Liver (tissue), 9 donors: ENCODE data around the gene NKAIN1. TPM values are rescaled to one million over a fixed set of nuclear protein-coding genes. Genes with fewer than 3 reads are reported as not detected.

ENCODE experiments used
- DNase-seq: peaks from one replicate; pipeline ENCODE4 v3.0.0-alpha.2; 2017; ENCODE audit warnings: low spot score
- H3K27ac ChIP-seq, 2 donors: one replicate each; pipeline ENCODE4 v1.7.0; 2013; ENCODE audit warnings: inconsistent platforms in 2 of 2, low read length in 2 of 2, control low read depth in 1 of 2, low read depth in 1 of 2, mild to moderate bottlenecking in 1 of 2
- H3K27me3 ChIP-seq, 4 donors: one replicate each; pipeline versions ENCODE4 v1.6.1 to v1.7.0; 2013; ENCODE audit warnings: low read length in 3 of 4, inconsistent platforms in 1 of 4, mild to moderate bottlenecking in 1 of 4, moderate library complexity in 1 of 4; ENCODE audit not compliant: control insufficient read depth in 4 of 4, insufficient read depth in 4 of 4
- H3K36me3 ChIP-seq, 4 donors: one replicate each; pipeline versions ENCODE4 v1.6.1 to v1.7.0; 2013; ENCODE audit warnings: low read length in 3 of 4, mild to moderate bottlenecking in 3 of 4, low read depth in 1 of 4, moderate library complexity in 1 of 4; ENCODE audit not compliant: control insufficient read depth in 4 of 4, insufficient read depth in 3 of 4
- H3K4me1 ChIP-seq, 4 donors: one replicate each; pipeline versions ENCODE4 v1.6.1 to v1.7.0; 2013; ENCODE audit warnings: low read length in 3 of 4, mild to moderate bottlenecking in 3 of 4, moderate library complexity in 1 of 4; ENCODE audit not compliant: control insufficient read depth in 4 of 4, insufficient read depth in 4 of 4
- H3K4me3 ChIP-seq, 3 donors: one replicate each; pipeline versions ENCODE4 v1.6.1 to v1.7.0; 2013; ENCODE audit warnings: low read length in 3 of 3, control low read depth in 1 of 3, low read depth in 1 of 3, mild to moderate bottlenecking in 1 of 3
- H3K9ac ChIP-seq, 2 donors: one replicate each; pipeline ENCODE4 v1.7.0; 2013; ENCODE audit warnings: low read length in 2 of 2, mild to moderate bottlenecking in 2 of 2, moderate library complexity in 2 of 2, control low read depth in 1 of 2, low read depth in 1 of 2
- H3K9me3 ChIP-seq, 4 donors: one replicate each; pipeline versions ENCODE4 v1.6.1 to v1.7.0; 2013; ENCODE audit warnings: low read length in 3 of 4; ENCODE audit not compliant: control insufficient read depth in 4 of 4
- EGR1 ChIP-seq, 2 donors: IDR thresholded peaks; 2 replicates each; pipeline ENCODE4 v1.6.1; 2016 to 2018; ENCODE audit warnings: antibody characterized with exemption in 2 of 2, low read depth in 2 of 2
- FOXA1 ChIP-seq: IDR thresholded peaks from 2 replicates; pipeline ENCODE4 v1.6.1; 2016; ENCODE audit warnings: antibody characterized with exemption
- FOXA2 ChIP-seq: IDR thresholded peaks from 2 replicates; pipeline ENCODE4 v1.6.1; 2016; ENCODE audit warnings: antibody characterized with exemption
- GABPA ChIP-seq, 2 donors: IDR thresholded peaks in 1 of 2; conservative IDR thresholded peaks in 1 of 2; 2 replicates each; pipeline ENCODE4 v1.6.1; 2016; ENCODE audit warnings: antibody characterized with exemption in 2 of 2, mild to moderate bottlenecking in 1 of 2, moderate library complexity in 1 of 2
- HNF4A ChIP-seq, 2 donors: conservative IDR thresholded peaks; 2 replicates each; pipeline ENCODE4 v1.6.1; 2016; ENCODE audit warnings: antibody characterized with exemption in 2 of 2, mild to moderate bottlenecking in 2 of 2
- HNF4G ChIP-seq: IDR thresholded peaks from 2 replicates; pipeline ENCODE4 v1.6.1; 2016; ENCODE audit warnings: antibody characterized with exemption
- JUND ChIP-seq, 2 donors: IDR thresholded peaks; 2 replicates each; pipeline ENCODE4 v1.6.1; 2016; ENCODE audit warnings: antibody characterized with exemption in 2 of 2
- NR2F2 ChIP-seq: IDR thresholded peaks from 2 replicates; pipeline ENCODE4 v1.6.1; 2016; ENCODE audit warnings: antibody characterized with exemption
- RAD21 ChIP-seq, 2 donors: IDR thresholded peaks; 2 replicates each; pipeline ENCODE4 v1.6.1; 2016; ENCODE audit warnings: antibody characterized with exemption in 2 of 2, mild to moderate bottlenecking in 2 of 2
- RXRA ChIP-seq, 2 donors: IDR thresholded peaks; 2 replicates each; pipeline ENCODE4 v1.6.1; 2017 to 2018; ENCODE audit warnings: antibody characterized with exemption in 2 of 2, mild to moderate bottlenecking in 1 of 2
- SP1 ChIP-seq: IDR thresholded peaks from 2 replicates; pipeline ENCODE4 v1.6.1; 2018; ENCODE audit warnings: antibody characterized with exemption, mild to moderate bottlenecking
- TAF1 ChIP-seq: conservative IDR thresholded peaks from 2 replicates; pipeline ENCODE4 v1.6.1; 2016; ENCODE audit warnings: antibody characterized with exemption, mild to moderate bottlenecking
- YY1 ChIP-seq: IDR thresholded peaks from 2 replicates; pipeline ENCODE4 v1.6.1; 2016; ENCODE audit warnings: antibody characterized with exemption, mild to moderate bottlenecking
- WGBS: extraction: QIAGEN DNeasy Blood & Tissue Kit; methylation state at CpG from one replicate; pipeline ENCODE4 v1.1.7; 2013; 5-methylcytosine and 5-hydroxymethylcytosine counted together
- polyA plus RNA-seq, 2 donors: library from polyadenylated mRNA; stranded (reverse) in 1 of 2; unstranded in 1 of 2; fragments of 200-250 nt in 1 of 2; fragments of >200 nt in 1 of 2; fragmentation: Nextera tagmentation in 1 of 2; extraction: Ambion mirVana in 1 of 2; gene quantifications; one replicate each; pipeline versions ENCODE4 v1.2.1 to v1.2.3, GENCODE V29; 2013 to 2015
- total RNA-seq, 2 donors: library from RNA; depleted of rRNA; stranded (reverse); fragments of >200 nt; gene quantifications; one replicate each; pipeline ENCODE4 v1.2.3, GENCODE V29; 2014
- TF ChIP-seq, protein P1 (sequence below): IDR thresholded peaks from 2 replicates; pipeline ENCODE4 v1.6.1; 2016; ENCODE audit warnings: antibody characterized with exemption
- TF ChIP-seq, protein P2 (sequence below): fragments of 150-350 bp; IDR thresholded peaks from 2 replicates; pipeline ENCODE4 v1.5.1; 2017; ENCODE audit warnings: improper control_type of control experiment, low read depth, low read length; ENCODE audit not compliant: missing input control
- TF ChIP-seq, protein P3 (sequence below): IDR thresholded peaks from 2 replicates; pipeline ENCODE4 v1.6.1; 2016; ENCODE audit warnings: antibody characterized with exemption
- TF ChIP-seq, protein P4 (sequence below): IDR thresholded peaks from 2 replicates; pipeline ENCODE4 v1.6.1; 2016; ENCODE audit warnings: antibody characterized with exemption
- TF ChIP-seq, protein P5 (sequence below): IDR thresholded peaks from 2 replicates; pipeline ENCODE4 v1.6.1; 2016; ENCODE audit warnings: antibody characterized with exemption, mild to moderate bottlenecking
- donor health status: healthy.
- donor health status: healthy.
- donor health status: healthy.
- donor health status: healthy.
- donor health status: healthy.

The NKAIN1 gene
- total and polyA plus RNA-seq, 4 donors, result not detected

DNA sequence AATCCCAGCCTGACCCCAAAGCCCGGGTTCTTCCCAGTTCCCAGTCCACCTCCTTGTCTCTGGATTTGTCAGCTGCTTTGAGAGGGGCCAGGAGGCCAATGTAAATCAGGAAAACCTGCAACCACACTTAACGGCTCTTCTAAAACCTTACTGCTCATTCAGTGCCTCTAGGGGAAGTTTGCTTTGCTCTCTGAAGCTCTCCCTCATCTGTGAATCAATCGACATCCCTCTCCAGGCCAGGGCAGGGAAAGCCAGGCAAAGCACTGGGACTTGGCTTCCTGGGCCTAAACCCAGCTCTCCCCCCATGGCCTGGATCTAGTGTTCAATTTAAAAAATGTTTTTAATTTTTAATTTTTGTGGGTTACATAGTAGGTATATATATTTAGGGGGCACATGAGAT, 9.3 kb downstream of the NKAIN1 start:
- Histone ChIP-seq H3K9me3 (no peaks in the 10 kb centered on the region), H3K9ac (no peak overlapping the region), H3K27ac (no peak overlapping the region), H3K36me3 (no peaks in the 10 kb centered on the region), H3K27me3 (no peaks in the 10 kb centered on the region), H3K4me3 (no peak overlapping the region), H3K4me1 (no peaks in the 10 kb centered on the region)
- DNase-seq, result no peak
- 75% methylated on average over 3 of the region's 3 CpGs for WGBS
- TF ChIP-seq SP1 (no peak), NR2F2 (no peak), EGR1 (IDR thresholded peaks at IDR 0.05; ENCODE audit: low read depth in 2 of 2) (no peak), HNF4G (no peak), RAD21 (IDR thresholded peaks at IDR 0.05) (no peak), FOXA2 (no peak), RXRA (IDR thresholded peaks at IDR 0.05) (no peak), TAF1 (no peak), FOXA1 (no peak), GABPA (IDR thresholded peaks at IDR 0.05 in 1 of 2, conservative IDR thresholded peaks at IDR 0.05 in 1 of 2) (no peak), YY1 (no peak)
- TF ChIP-seq, protein P1, sequence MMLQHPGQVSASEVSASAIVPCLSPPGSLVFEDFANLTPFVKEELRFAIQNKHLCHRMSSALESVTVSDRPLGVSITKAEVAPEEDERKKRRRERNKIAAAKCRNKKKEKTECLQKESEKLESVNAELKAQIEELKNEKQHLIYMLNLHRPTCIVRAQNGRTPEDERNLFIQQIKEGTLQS, result no peak
- TF ChIP-seq, protein P2, sequence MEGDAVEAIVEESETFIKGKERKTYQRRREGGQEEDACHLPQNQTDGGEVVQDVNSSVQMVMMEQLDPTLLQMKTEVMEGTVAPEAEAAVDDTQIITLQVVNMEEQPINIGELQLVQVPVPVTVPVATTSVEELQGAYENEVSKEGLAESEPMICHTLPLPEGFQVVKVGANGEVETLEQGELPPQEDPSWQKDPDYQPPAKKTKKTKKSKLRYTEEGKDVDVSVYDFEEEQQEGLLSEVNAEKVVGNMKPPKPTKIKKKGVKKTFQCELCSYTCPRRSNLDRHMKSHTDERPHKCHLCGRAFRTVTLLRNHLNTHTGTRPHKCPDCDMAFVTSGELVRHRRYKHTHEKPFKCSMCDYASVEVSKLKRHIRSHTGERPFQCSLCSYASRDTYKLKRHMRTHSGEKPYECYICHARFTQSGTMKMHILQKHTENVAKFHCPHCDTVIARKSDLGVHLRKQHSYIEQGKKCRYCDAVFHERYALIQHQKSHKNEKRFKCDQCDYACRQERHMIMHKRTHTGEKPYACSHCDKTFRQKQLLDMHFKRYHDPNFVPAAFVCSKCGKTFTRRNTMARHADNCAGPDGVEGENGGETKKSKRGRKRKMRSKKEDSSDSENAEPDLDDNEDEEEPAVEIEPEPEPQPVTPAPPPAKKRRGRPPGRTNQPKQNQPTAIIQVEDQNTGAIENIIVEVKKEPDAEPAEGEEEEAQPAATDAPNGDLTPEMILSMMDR, result no peak
- TF ChIP-seq, protein P3, sequence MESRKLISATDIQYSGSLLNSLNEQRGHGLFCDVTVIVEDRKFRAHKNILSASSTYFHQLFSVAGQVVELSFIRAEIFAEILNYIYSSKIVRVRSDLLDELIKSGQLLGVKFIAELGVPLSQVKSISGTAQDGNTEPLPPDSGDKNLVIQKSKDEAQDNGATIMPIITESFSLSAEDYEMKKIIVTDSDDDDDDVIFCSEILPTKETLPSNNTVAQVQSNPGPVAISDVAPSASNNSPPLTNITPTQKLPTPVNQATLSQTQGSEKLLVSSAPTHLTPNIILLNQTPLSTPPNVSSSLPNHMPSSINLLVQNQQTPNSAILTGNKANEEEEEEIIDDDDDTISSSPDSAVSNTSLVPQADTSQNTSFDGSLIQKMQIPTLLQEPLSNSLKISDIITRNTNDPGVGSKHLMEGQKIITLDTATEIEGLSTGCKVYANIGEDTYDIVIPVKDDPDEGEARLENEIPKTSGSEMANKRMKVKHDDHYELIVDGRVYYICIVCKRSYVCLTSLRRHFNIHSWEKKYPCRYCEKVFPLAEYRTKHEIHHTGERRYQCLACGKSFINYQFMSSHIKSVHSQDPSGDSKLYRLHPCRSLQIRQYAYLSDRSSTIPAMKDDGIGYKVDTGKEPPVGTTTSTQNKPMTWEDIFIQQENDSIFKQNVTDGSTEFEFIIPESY, result no peak

DNA sequence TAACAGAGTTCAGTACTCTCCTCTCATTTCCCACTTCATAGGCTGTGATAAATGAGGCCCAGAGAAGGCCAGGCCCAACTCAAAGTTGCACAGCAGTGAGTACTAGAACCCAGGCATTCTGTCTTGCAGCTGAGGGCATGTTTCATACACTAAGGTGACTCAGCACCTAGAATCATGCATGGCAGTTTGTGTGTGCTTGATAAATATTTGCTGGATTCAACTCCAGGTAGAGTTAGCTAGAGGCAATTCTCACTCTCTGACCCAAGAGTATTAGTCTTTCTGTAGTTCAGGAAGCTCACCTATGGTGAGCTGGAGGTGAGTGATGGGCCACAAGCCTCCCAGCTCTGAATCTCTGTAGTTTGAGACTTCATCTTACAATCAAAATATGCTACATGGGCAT, 10.7 kb downstream of the NKAIN1 start:
- Histone ChIP-seq H3K9ac (no peak overlapping the region), H3K36me3 (no peaks in the 10 kb centered on the region), H3K9me3 (no peaks in the 10 kb centered on the region), H3K27ac (no peak overlapping the region), H3K4me3 (no peak overlapping the region), H3K4me1 (no peaks in the 10 kb centered on the region), H3K27me3 (no peaks in the 10 kb centered on the region)
- TF ChIP-seq, protein P4, sequence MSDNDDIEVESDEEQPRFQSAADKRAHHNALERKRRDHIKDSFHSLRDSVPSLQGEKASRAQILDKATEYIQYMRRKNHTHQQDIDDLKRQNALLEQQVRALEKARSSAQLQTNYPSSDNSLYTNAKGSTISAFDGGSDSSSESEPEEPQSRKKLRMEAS, result no peak
- no peak for TF ChIP-seq NR2F2
- TF ChIP-seq TAF1, result no peak
- no peak for TF ChIP-seq JUND (IDR thresholded peaks at IDR 0.05)
- no peak for TF ChIP-seq EGR1 (IDR thresholded peaks at IDR 0.05; ENCODE audit: low read depth in 2 of 2)
- TF ChIP-seq GABPA (IDR thresholded peaks at IDR 0.05 in 1 of 2, conservative IDR thresholded peaks at IDR 0.05 in 1 of 2), result no peak
- TF ChIP-seq YY1, result no peak
- TF ChIP-seq HNF4A (conservative IDR thresholded peaks at IDR 0.05), result no peak
- no peak for TF ChIP-seq SP1
- no peak for TF ChIP-seq FOXA2
- TF ChIP-seq RAD21 (IDR thresholded peaks at IDR 0.05), result no peak
- TF ChIP-seq, protein P5, sequence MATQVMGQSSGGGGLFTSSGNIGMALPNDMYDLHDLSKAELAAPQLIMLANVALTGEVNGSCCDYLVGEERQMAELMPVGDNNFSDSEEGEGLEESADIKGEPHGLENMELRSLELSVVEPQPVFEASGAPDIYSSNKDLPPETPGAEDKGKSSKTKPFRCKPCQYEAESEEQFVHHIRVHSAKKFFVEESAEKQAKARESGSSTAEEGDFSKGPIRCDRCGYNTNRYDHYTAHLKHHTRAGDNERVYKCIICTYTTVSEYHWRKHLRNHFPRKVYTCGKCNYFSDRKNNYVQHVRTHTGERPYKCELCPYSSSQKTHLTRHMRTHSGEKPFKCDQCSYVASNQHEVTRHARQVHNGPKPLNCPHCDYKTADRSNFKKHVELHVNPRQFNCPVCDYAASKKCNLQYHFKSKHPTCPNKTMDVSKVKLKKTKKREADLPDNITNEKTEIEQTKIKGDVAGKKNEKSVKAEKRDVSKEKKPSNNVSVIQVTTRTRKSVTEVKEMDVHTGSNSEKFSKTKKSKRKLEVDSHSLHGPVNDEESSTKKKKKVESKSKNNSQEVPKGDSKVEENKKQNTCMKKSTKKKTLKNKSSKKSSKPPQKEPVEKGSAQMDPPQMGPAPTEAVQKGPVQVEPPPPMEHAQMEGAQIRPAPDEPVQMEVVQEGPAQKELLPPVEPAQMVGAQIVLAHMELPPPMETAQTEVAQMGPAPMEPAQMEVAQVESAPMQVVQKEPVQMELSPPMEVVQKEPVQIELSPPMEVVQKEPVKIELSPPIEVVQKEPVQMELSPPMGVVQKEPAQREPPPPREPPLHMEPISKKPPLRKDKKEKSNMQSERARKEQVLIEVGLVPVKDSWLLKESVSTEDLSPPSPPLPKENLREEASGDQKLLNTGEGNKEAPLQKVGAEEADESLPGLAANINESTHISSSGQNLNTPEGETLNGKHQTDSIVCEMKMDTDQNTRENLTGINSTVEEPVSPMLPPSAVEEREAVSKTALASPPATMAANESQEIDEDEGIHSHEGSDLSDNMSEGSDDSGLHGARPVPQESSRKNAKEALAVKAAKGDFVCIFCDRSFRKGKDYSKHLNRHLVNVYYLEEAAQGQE, result no peak
- TF ChIP-seq HNF4G, result no peak
- TF ChIP-seq RXRA (IDR thresholded peaks at IDR 0.05), result no peak
- TF ChIP-seq, protein P2, result no peak
- TF ChIP-seq, protein P1, result no peak
- TF ChIP-seq, protein P3, result no peak
- TF ChIP-seq FOXA1, result no peak
- DNase-seq, result no peak
